Fibroblast of peridontal ligament (primary cell): ENCODE measurements around the gene C20orf202.

ENCODE experiments used
- DNase-seq: peaks from one replicate; pipeline ENCODE4 v3.0.0-alpha.2; 2010; ENCODE audit errors: extremely low read depth

Gene C20orf202

GRCh38 chr20:1184638-1185315 is 18.5 kb upstream of the C20orf202 start, which contains the start of gene TMEM74B:
Gene TMEM74B (minus strand): TSS chr20:1184981. CDS start chr20:1183801, 1,180 bp downstream.
- DNase-seq: no peak

DNA sequence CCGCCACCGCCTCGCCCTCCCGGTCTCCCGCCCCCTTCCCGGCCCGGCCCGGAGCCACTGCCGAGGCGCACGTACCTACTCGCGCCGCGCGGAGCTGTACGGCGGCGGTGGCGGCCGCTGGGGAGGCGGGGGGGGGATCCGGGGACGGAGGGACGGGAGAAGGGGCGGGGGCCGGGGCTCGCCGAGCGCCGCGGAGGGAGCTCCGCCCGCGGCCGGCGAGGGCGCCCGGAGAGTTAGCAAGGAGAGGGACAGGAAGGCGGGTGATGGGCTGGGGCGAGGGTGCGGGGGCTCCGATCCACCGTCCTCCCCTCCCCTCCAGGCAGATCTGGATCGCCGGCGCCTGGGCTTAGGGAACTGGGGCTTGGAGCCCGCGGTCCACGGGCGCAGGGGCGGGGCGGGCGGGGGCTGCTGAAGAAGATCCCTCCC is 17.9 kb upstream of the C20orf202 start:
- DNase-seq: no peak

DNA sequence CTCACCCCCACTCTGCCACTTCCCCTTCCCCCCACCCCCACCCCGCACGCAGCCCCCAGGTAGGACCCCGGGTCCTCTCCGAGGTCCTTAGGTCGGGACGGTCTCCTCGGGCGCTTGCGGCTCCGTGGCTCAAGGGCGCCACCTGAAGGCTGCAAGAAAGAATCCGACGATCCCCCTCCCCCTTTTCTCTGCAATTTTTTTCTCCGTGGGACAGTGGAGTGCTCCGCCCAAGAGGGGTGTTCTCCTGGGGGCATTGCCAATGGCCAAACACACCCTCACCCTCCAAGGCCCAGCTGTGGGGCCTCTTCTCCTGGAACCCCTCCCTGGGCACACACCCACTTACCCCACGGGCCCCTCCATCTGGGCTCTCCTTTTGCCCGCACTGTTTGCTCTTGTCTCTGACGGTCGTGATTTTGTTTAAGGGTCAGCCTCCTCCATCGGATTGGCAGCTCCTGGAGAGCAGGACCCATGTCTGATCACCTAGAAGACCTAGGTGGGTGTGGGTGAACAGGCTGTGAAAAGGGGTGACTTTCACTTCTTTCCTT is 17.4 kb upstream of the C20orf202 start:
- peak; percentile 23 for DNase-seq

- DNase-seq: no peak
Measured at GRCh38 chr20:1186367-1186991, 16.8 kb upstream of the C20orf202 start.

DNA sequence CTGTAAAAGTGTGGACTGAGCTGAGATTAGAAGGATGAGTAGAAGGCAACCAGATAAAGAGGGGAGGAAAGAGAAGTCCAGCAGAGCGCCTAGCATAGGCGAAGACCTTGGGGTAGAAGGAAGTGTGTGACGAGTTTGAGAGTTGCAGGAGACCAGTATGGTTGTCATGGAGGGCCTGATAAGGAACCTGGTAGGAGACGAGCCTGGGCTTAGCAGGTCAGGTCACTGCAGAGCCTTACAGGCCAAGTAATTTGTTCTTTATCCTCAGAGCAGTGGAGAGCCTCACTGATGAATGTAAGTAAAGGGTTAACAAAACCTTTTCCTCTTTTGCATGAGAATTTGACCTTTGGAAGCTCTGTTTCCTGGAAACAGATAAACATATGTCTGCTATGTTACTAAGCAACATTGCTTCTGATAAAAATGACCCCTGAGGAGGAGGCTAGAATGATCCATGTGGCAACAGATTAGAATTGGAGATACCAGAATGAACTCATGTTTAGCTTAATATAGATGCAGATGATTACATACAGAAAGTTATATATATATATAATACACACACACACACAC is 15.6 kb upstream of the C20orf202 start:
- DNase-seq: no peak

- no peak for DNase-seq
Measured at GRCh38 chr20:1188347-1188746, 14.9 kb upstream of the C20orf202 start.

DNA sequence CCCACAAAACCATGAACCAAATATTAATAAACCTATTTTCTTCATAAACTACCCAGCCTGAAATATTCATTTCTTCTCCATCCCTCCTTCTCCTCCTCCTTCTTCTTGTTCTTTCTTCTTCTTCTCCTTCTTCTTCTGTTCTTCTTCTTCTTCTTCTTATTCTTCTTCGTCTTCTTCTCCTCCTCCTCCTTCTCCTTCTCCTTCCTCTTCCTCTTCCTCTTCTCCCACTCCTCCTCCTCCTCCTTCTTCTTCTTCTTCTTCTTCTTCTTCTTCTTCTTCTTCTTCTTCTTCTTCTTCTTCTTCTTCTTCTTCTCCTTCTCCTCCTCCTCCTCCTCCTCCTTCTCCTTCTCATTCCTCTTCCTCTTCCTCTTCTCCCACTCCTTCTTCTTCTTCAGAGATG is 13.4 kb upstream of the C20orf202 start:
- no peak for DNase-seq

DNA sequence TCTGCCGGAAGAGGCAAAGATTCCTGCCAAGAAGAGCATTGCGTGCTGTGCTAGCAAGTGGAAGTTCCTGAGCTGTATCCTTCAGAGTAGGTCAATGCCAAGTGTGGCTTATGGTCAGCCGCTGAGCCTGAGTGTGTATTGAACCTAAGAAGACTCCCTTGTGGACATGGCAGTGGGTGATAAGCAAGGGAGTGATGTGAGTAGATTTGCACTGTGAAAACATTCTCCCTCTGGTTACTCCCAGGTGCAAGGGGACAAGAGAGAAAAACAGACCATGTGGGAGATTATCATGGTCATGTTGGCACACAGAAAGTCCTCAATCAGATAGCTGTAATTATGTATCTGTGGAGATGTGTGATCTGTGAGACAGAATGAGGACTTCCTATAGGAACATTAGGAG is 12.4 kb upstream of the C20orf202 start:
- DNase-seq: no peak

- no peak for DNase-seq
Measured at GRCh38 chr20:1191299-1191698, 12.0 kb upstream of the C20orf202 start.

DNA sequence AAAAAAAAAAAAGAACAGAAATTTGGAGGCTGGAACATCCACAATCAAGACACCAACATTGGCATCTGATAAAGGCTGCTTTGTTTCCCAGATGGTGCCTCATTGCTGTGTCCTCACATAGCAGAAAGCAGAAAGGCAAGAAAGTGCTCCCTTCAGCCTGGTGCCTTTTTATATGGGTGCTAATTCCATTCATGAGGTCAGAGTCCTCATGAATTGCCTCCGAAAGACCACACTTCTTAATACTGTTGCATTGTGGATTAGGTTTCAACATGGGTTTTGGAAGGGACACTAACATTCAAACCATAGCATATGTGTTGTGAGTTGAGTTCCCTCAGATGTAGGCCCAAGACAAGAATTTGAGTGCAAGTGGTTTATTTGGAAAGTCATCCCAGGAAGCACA is 8.0 kb upstream of the C20orf202 start:
- no peak for DNase-seq

DNA sequence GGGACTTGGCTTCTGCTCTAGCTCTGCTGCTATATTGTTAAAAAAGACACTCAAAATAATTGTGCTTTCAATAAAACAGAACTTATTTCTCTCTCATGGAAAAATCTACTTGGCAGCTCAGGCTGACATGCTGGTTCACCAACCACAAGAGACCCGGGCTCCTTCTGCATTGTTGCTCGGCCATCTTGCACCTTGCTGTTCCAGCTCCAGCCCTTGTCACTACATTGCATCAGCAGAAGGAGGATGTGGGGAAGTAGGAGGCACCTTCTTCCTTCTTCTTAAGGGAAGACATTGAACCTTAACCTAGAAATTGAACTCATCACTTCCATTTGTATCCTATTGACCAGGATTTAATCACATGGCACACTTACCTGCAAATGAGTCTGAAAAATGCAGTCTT is 6.6 kb upstream of the C20orf202 start:
- DNase-seq: no peak

DNA sequence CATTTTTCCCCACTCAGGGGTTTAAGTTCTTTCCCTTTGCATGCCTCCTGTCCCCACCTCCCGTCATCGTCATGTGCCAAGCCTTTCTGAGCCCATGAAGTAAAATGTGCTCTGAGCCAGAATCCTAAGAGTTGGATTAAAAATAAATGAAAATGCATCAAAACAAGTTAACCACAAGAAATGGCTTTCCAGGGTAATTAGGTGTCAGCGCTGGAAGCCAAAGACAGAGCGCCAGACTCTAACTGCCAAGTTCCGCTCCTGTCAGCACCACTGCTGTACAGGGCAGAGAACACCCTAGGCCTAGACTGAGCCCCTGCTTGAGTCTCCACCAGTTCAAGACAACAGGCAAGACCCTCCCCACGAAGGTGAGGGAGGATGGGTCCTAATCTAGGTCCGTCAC is 5.5 kb upstream of the C20orf202 start:
- no peak for DNase-seq

DNA sequence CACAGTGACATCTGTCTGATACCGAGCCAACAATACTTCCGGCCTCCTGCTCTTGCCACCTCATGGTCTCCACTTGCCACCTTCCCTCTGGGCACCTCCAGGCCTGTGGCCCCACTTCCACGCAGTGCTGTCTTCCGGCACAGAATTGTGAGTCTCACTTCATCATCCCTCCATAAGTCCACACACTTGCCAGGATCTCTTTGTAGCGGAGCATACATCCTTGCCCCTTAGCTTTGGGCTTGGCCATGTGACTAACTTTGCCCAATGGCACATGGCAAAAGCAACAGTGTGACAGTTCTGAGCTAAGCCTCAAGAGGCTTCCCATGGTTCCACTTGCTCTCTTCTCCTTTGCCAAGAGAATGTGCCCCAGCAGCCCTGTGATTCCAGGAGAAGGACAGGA is 4.5 kb upstream of the C20orf202 start:
- DNase-seq: no peak

DNA sequence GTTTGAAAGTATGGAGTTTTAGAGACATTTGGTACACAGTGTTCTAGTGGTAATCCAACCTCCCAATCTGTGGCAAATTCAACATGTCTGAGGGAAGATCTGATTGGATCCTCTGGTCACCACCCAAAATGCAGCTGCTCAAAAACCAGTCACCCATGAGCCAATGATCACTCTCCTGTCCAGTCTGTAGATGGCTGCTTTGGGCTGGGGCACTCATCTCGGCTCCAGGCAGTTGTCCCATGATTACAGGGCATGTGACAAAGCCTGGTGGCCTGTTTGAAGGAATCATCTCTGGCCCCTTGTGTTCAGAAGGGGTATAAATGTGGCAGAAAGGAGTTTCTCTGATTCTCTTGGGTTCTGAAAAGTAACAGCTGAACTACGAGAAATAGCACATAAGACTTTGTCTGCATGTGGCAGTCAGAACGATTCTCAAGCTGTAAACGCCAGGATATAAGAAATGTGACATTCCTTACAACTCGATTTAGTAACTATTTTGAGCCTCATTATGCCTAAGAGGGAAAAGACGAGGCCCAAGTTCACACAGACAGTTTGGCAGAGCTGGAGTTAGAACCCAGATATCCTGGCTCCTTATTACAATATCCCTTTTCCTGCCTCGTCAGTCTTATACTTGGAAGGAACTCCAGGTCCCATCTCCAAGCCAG is 3.9 kb upstream of the C20orf202 start:
- no peak for DNase-seq

DNA sequence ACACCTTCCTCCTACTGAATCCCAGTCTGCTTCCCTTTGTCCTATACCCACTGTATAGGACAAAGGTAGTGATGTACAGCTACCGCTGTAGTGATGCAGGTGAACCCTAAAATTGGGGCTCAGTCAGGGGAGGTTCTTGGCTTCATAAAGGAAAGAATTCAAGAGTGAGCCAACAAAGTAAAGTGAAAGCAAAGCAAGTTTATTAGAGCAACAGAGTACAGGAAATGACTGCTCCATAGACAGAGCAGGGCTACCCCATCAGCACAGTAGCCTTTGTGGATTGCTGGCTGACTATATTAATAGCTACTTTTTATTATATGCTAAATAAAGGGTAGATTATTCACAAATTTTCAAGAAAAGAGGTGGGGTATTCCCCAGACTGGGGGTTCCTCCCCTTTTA is 3.3 kb upstream of the C20orf202 start:
- DNase-seq: no peak

DNA sequence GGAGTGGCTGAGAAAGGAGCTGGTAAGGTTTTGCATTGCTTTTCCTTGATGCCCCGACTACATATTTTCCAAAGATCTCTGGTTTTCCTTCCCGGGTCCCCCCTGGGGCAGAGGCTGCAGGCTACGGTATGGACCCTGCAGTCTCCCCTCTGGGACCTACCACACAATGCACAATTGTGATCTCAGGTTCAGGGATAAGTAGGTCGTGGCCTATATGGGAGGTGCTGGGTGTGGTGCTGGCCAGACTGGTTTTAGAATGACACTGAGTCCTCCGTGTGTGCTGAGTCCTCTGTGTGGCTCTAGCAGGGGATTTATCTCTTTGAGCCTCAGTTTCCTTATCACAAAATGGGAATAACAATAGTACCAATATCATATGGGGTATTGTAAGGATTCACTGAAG is 376 bp downstream of the C20orf202 start:
- DNase-seq: no peak

GRCh38 chr20:1204113-1204512 is 859 bp downstream of the C20orf202 start:
- DNase-seq: no peak

DNA sequence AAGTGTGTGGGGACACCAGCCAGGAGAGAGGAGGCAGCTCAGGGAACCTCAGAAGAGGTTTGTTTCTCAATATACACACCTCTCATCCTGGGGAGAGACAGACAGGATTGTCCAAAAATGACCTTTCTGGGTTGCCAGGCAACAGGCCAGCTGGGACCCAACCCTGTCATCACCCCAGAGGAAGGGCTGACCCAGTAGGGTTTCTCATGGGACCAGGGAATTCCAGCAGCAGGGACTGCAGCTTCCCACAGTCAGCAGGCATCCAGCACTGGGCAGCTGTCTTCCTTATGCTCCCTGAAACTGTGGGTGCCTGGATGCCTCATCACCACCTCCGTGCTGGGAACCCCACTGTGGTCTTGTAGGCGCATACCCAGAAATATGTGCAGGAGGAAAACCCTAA is 1.3 kb downstream of the C20orf202 start:
- no peak for DNase-seq

DNA sequence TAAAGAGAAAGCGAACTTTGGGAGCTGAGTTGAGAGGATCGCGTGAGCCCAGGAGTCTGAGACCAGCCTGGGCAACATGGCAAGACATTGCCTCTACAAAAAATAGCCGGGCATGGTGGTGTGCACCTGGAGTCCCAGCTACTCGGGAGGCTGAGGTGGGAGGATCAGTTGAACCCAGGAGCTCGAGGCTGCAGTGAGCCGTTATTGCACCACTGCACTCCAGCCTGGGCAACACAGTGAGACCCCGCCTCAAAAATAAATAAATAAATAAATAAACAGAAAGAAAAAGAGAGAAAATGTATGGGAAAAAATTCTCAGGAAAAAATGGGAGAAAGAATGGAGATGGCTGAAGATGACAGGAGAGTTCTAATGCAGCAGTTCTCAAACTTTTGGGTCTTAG is 2.5 kb downstream of the C20orf202 start:
- no peak for DNase-seq

DNA sequence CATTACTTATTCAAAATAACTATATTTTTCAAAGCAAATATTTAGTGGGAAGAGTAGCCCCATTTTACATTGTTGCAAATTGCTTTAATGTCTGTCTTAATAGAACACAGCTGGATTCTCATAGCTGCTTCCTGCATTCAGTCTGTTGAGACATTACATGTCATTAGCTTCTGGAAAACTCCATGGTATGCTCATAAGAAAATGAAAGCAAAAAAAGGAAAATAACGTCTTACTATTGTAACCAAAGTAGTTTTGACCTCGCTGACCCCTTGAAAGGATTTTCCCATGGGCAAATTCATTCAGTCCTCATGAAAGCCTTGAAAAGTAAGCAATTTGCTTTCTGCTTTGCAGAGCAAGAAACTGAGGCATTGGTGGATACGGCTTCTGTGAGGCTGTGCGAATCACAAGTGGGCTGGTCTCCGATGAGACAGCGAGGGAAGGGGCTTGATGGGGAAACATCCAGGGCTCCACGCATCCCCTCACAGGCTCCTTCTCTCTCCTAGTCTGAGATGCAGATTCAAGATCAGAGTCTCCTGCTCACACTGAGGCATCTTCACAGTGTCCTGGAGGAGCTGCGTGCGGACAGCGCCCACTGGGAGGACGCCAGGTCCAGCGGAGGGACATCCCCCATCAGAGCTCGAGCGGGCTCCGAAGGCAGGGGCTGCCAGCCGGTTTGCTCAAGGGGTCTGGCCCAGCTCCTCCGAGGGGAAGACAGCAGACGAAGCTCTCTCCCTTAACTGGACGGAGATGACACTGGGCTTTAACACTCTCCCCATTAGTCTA is 3.3 kb downstream of the C20orf202 start:
- DNase-seq: peak; percentile 31

- no peak for DNase-seq
Measured at GRCh38 chr20:1207293-1207878, 4.1 kb downstream of the C20orf202 start.
